Ovary (tissue), 9 donors: Measurements from ENCODE around the gene ALPG. TPM values are rescaled to one million over a fixed set of nuclear protein-coding genes. Genes with fewer than 3 reads are reported as not detected.
"Not testable (repeated sequence)": the region's sequence is repeated elsewhere in the genome, so short reads cannot be mapped to it uniquely, and the experiment has no call there.

Source experiments
- DNase-seq, 5 donors: peaks; one replicate each; pipeline ENCODE4 v3.0.0-alpha.2; 2019 to 2020
- H3K27ac ChIP-seq, 2 donors: fragments of 200-600 bp; one replicate each; pipeline versions ENCODE4 v1.5.1 to v1.8.0; 2019 to 2022
- H3K27me3 ChIP-seq: fragments of 200-600 bp; one replicate; pipeline ENCODE4 v1.8.0; 2022
- H3K36me3 ChIP-seq: fragments of 200-600 bp; sonication (generic); one replicate; pipeline ENCODE4 v1.5.1; 2019
- H3K4me1 ChIP-seq: one replicate; pipeline ENCODE4 v1.8.1; 2013; ENCODE audit warnings: mild to moderate bottlenecking, moderate library complexity; ENCODE audit not compliant: insufficient read depth
- H3K4me3 ChIP-seq: fragments of 200-600 bp; sonication (generic); one replicate; pipeline ENCODE4 v1.5.1; 2017
- H3K9me3 ChIP-seq, 2 donors: fragments of 200-600 bp in 1 of 2; sonication (generic) in 1 of 2; one replicate each; pipeline versions ENCODE4 v1.5.1 to v1.8.1; 2013 to 2019; ENCODE audit warnings: mild to moderate bottlenecking in 1 of 2, moderate library complexity in 1 of 2
- CTCF ChIP-seq, 3 donors: fragments of 450-650 bp in 2 of 3; fragments of 200-600 bp in 1 of 3; IDR thresholded peaks; one replicate each; pipeline versions ENCODE4 v1.5.1 to v1.8.0; 2016 to 2022; ENCODE audit warnings: antibody characterized with exemption in 3 of 3, mild to moderate bottlenecking in 1 of 3
- EP300 ChIP-seq: sonication (generic); formaldehyde crosslinking; IDR thresholded peaks from one replicate; pipeline ENCODE4 v1.6.1; 2017; ENCODE audit warnings: antibody characterized with exemption
- POLR2A ChIP-seq: fragments of 450-650 bp; IDR thresholded peaks from one replicate; pipeline ENCODE4 v1.6.1; 2017; ENCODE audit warnings: antibody characterized with exemption, mild to moderate bottlenecking, moderate library complexity
- WGBS, 3 donors: extraction: QIAGEN DNeasy Blood & Tissue Kit in 1 of 3; methylation state at CpG; one replicate each; pipeline versions ENCODE4 v1.1.5 to v1.1.7; 2013 to 2017; 5-methylcytosine and 5-hydroxymethylcytosine counted together
- intact Hi-C, 4 donors: fragments of 100-400 bp; cut with DNase I; formaldehyde crosslinking; loops; one replicate each; pipeline versions ENCODE4 v1.11.0 to v1.15.1; 2022 to 2023
- polyA plus RNA-seq, 2 donors: library from polyadenylated mRNA; stranded (reverse); fragments of 200-250 nt in 1 of 2; fragments of 350-450 nt in 1 of 2; fragmentation: Illumina TruSeq in 1 of 2; extraction: RNeasy Lipid Tissue Mini Kit (QIAGEN cat#74804) in 1 of 2; gene quantifications; one replicate each; pipeline ENCODE4 v1.2.3, GENCODE V29; 2013 to 2014
- total RNA-seq, 7 donors: library from RNA; depleted of rRNA in 2 of 7; stranded (reverse); fragments of >200 nt in 2 of 7; fragmentation: NEBNext Ultra II Directional in 3 of 7; extraction: Animal tissue kit (Norgen Biotek cat#: 25700) in 3 of 7; gene quantifications; one replicate each; pipeline versions ENCODE4 v1.1.0 to v1.2.4, GENCODE V29; 2016 to 2023
- donor health status: DM: no; HTN: no; CAD: no; lungs with moderate emphysema.
- donor health status: DM: no; HTN: no; CAD: no.
- donor health status: Bipolar disorder and iron deficiency.
- donor health status: DM: yes; HTN: yes; CAD: no.
- donor health status: DM: no; HTN: no; CAD: no.
- donor health status: DM: yes; HTN: yes; CAD: no.

ALPG gene
- total and polyA plus RNA-seq, 9 donors, result 0.02 to 0.36 (median 0.11) TPM; not detected in 6

- H3K9me3 ChIP-seq, H3K27ac ChIP-seq, H3K4me1 ChIP-seq, H3K27me3 ChIP-seq, H3K4me3 ChIP-seq, H3K36me3 ChIP-seq: not testable (repeated sequence)
- peak in 2 of 3 donors; percentile 10 to 54 for TF ChIP-seq CTCF (IDR thresholded peaks at IDR 0.05)
- intact Hi-C loops, result loop anchor here in 2 of 4 donors (2.0 to 5.0 kb wide), 2 partner anchors 76 kb away; partner anchors contain the start of gene PRSS56 (in 1 of the 2)
- 30 to 32% (median 30%) methylated on average over 7 to 8 of the region's 9 CpGs for WGBS, 3 donors
- peak in 2 of 5 donors; percentile 38 to 56 for DNase-seq
Measured at GRCh38 chr2:232446266-232446777, 39.7 kb downstream of the ALPG start.

GRCh38 chr2:232447091-232447620 is 40.5 kb downstream of the ALPG start:
- no peaks in the 10 kb centered on the region for H3K27me3 ChIP-seq
- H3K27ac ChIP-seq, result no peak overlapping the region
- TF ChIP-seq CTCF (IDR thresholded peaks at IDR 0.05) (no peak), EP300 (no peak), POLR2A (no peak)
- no peaks in the 10 kb centered on the region for H3K36me3 ChIP-seq
- H3K4me1 ChIP-seq, result no peaks in the 10 kb centered on the region
- WGBS, 3 donors, result 76 to 80% (median 78%) methylated on average over 9 of the region's 9 CpGs
- no peaks in the 10 kb centered on the region for H3K9me3 ChIP-seq
- H3K4me3 ChIP-seq, result no peak overlapping the region
- peak in 1 of 5 donors; percentile 18 for DNase-seq
- intact Hi-C loops, result loop anchor here in 3 of 4 donors (1.0 to 5.0 kb wide), 3 partner anchors 74 to 76 kb away; partner anchors contain the start of gene PRSS56 (in 1 of the 3)

GRCh38 chr2:232447638-232448303 is 41.1 kb downstream of the ALPG start:
- no peak overlapping the region for H3K27ac ChIP-seq
- no peaks in the 10 kb centered on the region for H3K9me3 ChIP-seq
- peak in 1 of 5 donors; percentile 22 for DNase-seq
- 85 to 88% (median 88%) methylated on average over 18 of the region's 18 CpGs for WGBS, 3 donors
- TF ChIP-seq EP300 (no peak), CTCF (IDR thresholded peaks at IDR 0.05) (no peak), POLR2A (no peak)
- H3K4me1 ChIP-seq, result no peaks in the 10 kb centered on the region
- intact Hi-C loops, result loop anchor here in 3 of 4 donors (1.0 to 5.0 kb wide), 3 partner anchors 74 to 75 kb away; partner anchors contain the start of gene PRSS56 (in 1 of the 3)
- H3K36me3 ChIP-seq, result no peaks in the 10 kb centered on the region
- H3K4me3 ChIP-seq, result no peak overlapping the region
- H3K27me3 ChIP-seq, result no peaks in the 10 kb centered on the region

- H3K4me1 ChIP-seq, result no peaks in the 10 kb centered on the region
- H3K27ac ChIP-seq, result no peak overlapping the region
- H3K4me3 ChIP-seq, result no peak overlapping the region
- H3K36me3 ChIP-seq, result no peaks in the 10 kb centered on the region
- no peak for DNase-seq
- TF ChIP-seq CTCF (IDR thresholded peaks at IDR 0.05) (no peak), EP300 (no peak), POLR2A (no peak)
- no peaks in the 10 kb centered on the region for H3K9me3 ChIP-seq
- 49 to 63% (median 59%) methylated on average over 9 to 10 of the region's 10 CpGs for WGBS, 3 donors
- intact Hi-C loops, result loop anchor here in 1 of 4 donors (5.0 kb wide), 1 partner anchor 74 kb away; the partner anchor contains the start of gene PRSS56
- H3K27me3 ChIP-seq, result no peaks in the 10 kb centered on the region
Measured at GRCh38 chr2:232448304-232448690, 41.7 kb downstream of the ALPG start.
